Stimulated activated memory B cell treated with anti-CD40 and anti-IgM and Interleukin-4, amounts not matched to agents 10 μg/mL and 1 μg/mL and 100 μg/mL, for 72 hours (primary cell): ENCODE results near the gene ZNF595.
"Not testable (repeated sequence)": the region's sequence is repeated elsewhere in the genome, so short reads cannot be mapped to it uniquely, and the experiment has no call there.

Experiments
- ATAC-seq: fragments of 150-1000 bp; cut with Tn5 transposase; 2 replicates; pipeline ENCODE4 v1.10.0; 2021
- H3K27ac Mint-ChIP-seq: one replicate; pipeline ENCODE4 v1.8.0; 2022; ENCODE audit warnings: mild to moderate bottlenecking, mixed read lengths
- H3K27me3 Mint-ChIP-seq: one replicate; pipeline ENCODE4 v1.8.0; 2022; ENCODE audit warnings: mixed read lengths
- H3K36me3 Mint-ChIP-seq: one replicate; pipeline ENCODE4 v1.8.0; 2022; ENCODE audit warnings: mixed read lengths
- H3K4me1 Mint-ChIP-seq: one replicate; pipeline ENCODE4 v1.8.0; 2022; ENCODE audit warnings: mixed read lengths
- H3K4me3 Mint-ChIP-seq: one replicate; pipeline ENCODE4 v1.8.0; 2022; ENCODE audit warnings: mild to moderate bottlenecking, moderate library complexity, mixed read lengths
- H3K9me3 Mint-ChIP-seq: one replicate; pipeline ENCODE4 v1.8.0; 2022; ENCODE audit warnings: mixed read lengths

Gene ZNF595

GRCh38 chr4:52804-53479, at the start of gene ZNF595:
ZNF595 (plus strand) TSS chr4:53321; CDS start chr4:53489, 168 bp downstream.
- not testable (repeated sequence) for H3K27ac Mint-ChIP-seq, H3K27me3 Mint-ChIP-seq, H3K4me1 Mint-ChIP-seq, H3K36me3 Mint-ChIP-seq, H3K9me3 Mint-ChIP-seq, H3K4me3 Mint-ChIP-seq
- peak; percentile 78 for ATAC-seq

DNA sequence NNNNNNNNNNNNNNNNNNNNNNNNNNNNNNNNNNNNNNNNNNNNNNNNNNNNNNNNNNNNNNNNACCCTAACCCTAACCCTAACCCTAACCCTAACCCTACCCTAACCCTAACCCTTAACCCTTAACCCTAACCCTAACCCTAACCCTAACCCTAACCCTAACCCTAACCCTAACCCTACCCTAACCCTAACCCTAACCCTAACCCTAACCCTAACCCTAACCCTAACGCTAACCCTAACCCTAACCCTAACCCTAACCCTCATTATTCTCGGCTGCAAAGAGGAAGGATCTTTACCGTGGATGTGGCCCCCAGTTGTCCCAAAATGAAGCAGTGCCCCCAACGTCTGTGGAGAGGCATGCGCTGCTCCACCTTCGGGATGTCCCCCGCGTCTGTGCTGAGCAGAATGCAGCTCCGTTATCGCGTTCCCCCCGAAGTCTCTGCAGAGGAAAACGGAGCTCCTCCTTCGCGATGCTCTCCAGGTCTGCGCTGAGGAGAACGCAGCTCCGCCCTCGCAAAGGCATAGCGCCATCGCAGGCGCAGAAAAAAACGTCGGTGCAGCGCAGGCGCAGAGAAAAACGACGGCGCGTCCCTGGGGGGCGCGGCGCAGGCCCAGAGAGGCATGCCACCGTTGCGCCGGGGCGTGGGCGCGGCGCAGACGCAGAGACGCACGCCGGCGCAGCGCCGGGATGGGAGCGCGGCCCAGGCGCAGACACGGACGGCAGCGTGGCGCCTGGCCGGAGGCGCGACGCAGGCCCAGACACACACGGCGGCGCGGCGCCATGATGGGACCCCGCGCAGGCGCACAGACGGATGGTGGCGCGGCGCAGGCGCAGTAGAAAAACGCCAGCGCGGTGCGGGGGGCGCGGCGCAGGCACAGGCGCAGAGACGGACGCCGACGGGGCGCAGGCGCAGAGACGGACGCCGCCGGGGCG, 42.9 kb upstream of the ZNF595 start:
- peak; percentile 68 for ATAC-seq
- not testable (repeated sequence) for H3K27ac Mint-ChIP-seq, H3K36me3 Mint-ChIP-seq, H3K27me3 Mint-ChIP-seq, H3K4me1 Mint-ChIP-seq, H3K9me3 Mint-ChIP-seq, H3K4me3 Mint-ChIP-seq

DNA sequence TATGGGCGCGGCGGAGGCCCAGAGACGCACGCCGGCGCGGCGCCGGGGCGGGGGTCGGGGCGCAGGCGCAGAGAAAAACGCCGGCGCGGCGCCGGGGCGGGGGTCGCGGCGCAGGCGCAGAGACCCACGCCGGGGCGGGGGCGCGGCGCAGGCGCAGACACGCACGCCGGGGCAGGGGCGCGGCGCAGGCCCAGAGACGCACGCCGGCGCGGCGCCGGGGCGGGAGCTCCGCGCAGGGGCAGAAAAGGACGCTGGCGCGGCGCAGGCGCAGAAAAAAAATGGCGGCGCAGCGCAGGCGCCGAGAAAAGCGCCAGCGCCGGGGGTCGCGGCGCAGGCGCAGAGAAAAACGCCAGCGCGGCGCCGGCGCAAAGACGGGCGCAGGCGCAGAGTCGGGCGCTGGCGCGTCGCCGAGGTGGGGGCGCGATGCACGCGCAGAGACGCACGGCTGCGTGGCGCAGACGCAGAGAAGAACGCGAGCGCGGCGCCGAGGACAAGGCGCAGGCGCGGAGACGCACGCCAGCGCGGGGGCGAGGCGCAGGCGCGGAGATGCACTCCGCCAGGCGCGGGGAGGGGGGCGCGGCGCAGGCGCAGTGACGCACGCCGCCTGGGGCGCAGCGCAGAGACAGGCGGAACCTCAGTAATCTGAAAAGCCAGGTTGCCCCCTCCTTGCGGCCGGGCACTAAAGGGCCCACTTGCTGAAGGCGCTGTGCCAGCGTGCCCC, 41.9 kb upstream of the ZNF595 start:
- not testable (repeated sequence) for H3K4me1 Mint-ChIP-seq, H3K4me3 Mint-ChIP-seq, H3K9me3 Mint-ChIP-seq, H3K27ac Mint-ChIP-seq, H3K27me3 Mint-ChIP-seq, H3K36me3 Mint-ChIP-seq
- ATAC-seq = peak; percentile 81

- ATAC-seq, H3K27ac Mint-ChIP-seq, H3K4me3 Mint-ChIP-seq, H3K9me3 Mint-ChIP-seq, H3K4me1 Mint-ChIP-seq, H3K27me3 Mint-ChIP-seq, H3K36me3 Mint-ChIP-seq: not testable (repeated sequence)
Observed at GRCh38 chr4:11816-12417, 41.2 kb upstream of the ZNF595 start.

- ATAC-seq, H3K4me3 Mint-ChIP-seq, H3K27me3 Mint-ChIP-seq, H3K36me3 Mint-ChIP-seq, H3K4me1 Mint-ChIP-seq, H3K9me3 Mint-ChIP-seq, H3K27ac Mint-ChIP-seq: not testable (repeated sequence)
Observed at GRCh38 chr4:18128-18527, 35.0 kb upstream of the ZNF595 start.

DNA sequence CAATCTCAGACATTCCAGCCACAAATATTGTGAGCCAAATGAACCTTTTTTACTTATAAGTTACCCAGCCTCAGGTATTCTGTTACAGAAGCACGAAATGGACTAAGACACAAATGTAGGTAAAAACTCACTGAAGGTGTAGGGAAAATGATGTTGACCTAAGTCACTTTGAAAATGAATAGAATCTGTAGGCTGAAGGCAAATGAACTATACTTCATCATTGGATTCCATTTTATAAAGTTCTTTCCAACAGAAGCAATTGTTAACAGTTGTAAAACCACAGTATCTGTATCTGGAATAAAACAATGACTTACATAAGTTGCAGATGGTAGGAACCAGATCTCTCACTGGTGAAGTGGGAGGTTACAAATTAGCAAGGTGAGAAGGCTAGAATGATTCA, 34.5 kb upstream of the ZNF595 start:
- H3K27ac Mint-ChIP-seq, H3K9me3 Mint-ChIP-seq, H3K36me3 Mint-ChIP-seq, H3K27me3 Mint-ChIP-seq, H3K4me3 Mint-ChIP-seq, ATAC-seq, H3K4me1 Mint-ChIP-seq: not testable (repeated sequence)

GRCh38 chr4:22882-23281, 30.2 kb upstream of the ZNF595 start:
- not testable (repeated sequence) for H3K4me1 Mint-ChIP-seq, H3K27ac Mint-ChIP-seq, H3K4me3 Mint-ChIP-seq, H3K36me3 Mint-ChIP-seq, ATAC-seq, H3K9me3 Mint-ChIP-seq, H3K27me3 Mint-ChIP-seq

- H3K36me3 Mint-ChIP-seq, H3K4me3 Mint-ChIP-seq, ATAC-seq, H3K27ac Mint-ChIP-seq, H3K27me3 Mint-ChIP-seq, H3K4me1 Mint-ChIP-seq, H3K9me3 Mint-ChIP-seq: not testable (repeated sequence)
Observed at GRCh38 chr4:24359-24758, 28.8 kb upstream of the ZNF595 start.

DNA sequence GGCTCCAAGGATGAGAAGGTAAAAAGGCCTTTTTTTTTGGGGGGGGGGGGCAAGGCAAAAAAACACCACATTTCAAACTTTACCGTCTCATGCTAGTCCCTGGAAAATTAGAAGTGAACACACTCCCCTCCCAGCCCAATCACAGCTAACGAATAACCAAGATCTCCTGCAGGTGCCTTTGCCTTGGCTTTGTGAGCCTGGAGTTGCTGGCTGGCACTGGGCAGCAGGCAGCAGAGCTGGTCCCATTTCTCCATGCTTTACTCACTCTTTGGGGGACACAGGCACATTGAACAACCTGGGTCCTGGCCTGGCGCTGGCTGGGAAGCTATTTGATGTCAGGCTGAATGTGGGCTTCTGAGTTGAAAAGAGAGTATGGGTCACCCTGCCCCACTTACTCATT, 25.6 kb upstream of the ZNF595 start:
- H3K4me3 Mint-ChIP-seq = not testable (repeated sequence)

DNA sequence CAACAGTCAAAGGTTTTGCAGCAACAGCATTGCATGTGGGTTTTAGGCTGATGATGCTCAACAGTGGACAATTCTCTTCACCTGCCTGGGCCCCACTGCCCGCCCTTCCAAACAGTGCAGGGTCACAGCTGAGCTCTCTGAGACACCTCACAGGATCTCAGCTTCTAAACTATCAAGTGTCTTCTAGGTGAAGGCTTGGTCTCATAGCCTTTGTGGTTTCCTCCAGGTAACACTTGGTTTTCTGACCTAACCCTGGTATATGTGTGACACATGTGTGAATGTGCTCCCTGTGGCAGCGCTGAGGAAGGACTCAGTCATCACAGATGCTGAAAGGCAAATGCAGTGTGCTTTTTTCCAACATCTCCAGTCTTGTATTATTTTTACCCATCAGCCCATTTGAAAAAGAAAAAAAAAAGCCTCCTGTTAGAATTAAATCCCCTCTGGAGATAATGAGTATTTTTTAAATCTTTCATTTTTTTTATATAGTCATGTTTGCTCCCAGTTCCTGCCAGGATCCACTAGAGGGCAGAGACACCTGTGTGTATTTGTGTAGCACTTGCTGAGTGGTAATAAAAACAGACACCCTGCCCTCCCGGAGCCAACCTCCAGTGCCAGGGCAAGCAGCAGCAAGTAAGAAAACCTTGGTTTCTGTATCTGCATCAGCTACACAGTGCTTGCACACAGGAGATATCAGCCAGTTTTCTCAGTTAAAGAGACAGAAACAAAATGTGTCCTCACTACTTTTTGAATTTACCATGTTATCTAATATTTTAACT, 24.2 kb upstream of the ZNF595 start:
- not testable (repeated sequence) for ATAC-seq

More for the DNA sequence above, 25.6 kb upstream of the ZNF595 start:
- H3K4me1 Mint-ChIP-seq, H3K27ac Mint-ChIP-seq, H3K36me3 Mint-ChIP-seq, H3K9me3 Mint-ChIP-seq, ATAC-seq, H3K27me3 Mint-ChIP-seq: not testable (repeated sequence)

DNA sequence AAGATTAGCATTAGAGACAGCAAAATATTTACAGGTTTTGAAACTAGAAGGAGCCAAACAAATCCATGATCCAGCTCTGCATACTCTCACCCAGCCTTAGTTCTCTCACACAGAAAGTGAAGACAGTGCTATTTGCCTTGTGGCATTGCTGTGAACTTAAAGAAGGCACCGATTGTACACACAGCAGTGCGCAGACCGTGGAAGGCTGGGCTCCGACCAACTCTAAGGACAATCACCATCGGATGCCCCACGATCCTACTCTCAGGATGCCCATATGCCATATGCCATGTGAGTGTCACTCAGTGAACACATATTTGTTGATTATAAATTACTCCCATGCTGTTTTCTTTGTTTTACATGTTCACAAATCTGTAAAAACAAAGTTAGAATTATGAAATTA, 19.8 kb upstream of the ZNF595 start:
- not testable (repeated sequence) for H3K4me3 Mint-ChIP-seq, H3K4me1 Mint-ChIP-seq, H3K27ac Mint-ChIP-seq, H3K36me3 Mint-ChIP-seq, ATAC-seq, H3K9me3 Mint-ChIP-seq, H3K27me3 Mint-ChIP-seq

More for the DNA sequence above, 24.2 kb upstream of the ZNF595 start:
- not testable (repeated sequence) for H3K27me3 Mint-ChIP-seq, H3K4me3 Mint-ChIP-seq, H3K27ac Mint-ChIP-seq, H3K4me1 Mint-ChIP-seq, H3K9me3 Mint-ChIP-seq, H3K36me3 Mint-ChIP-seq

- not testable (repeated sequence) for H3K9me3 Mint-ChIP-seq, ATAC-seq, H3K4me3 Mint-ChIP-seq, H3K36me3 Mint-ChIP-seq, H3K27me3 Mint-ChIP-seq, H3K4me1 Mint-ChIP-seq, H3K27ac Mint-ChIP-seq
Observed at GRCh38 chr4:36559-37415, 16.3 kb upstream of the ZNF595 start.

- H3K9me3 Mint-ChIP-seq, H3K4me1 Mint-ChIP-seq, H3K27me3 Mint-ChIP-seq, ATAC-seq, H3K27ac Mint-ChIP-seq, H3K36me3 Mint-ChIP-seq, H3K4me3 Mint-ChIP-seq: not testable (repeated sequence)
Observed at GRCh38 chr4:38202-38601, 14.9 kb upstream of the ZNF595 start.

- H3K9me3 Mint-ChIP-seq, H3K27me3 Mint-ChIP-seq, H3K27ac Mint-ChIP-seq, H3K36me3 Mint-ChIP-seq, H3K4me3 Mint-ChIP-seq, H3K4me1 Mint-ChIP-seq: not testable (repeated sequence)
- ATAC-seq = peak; percentile 70
Observed at GRCh38 chr4:43375-43774, 9.7 kb upstream of the ZNF595 start.
